GM19397 (cell line): Measurements from ENCODE around the gene VPS41.

Source experiments
- ATAC-seq: cut with Tn5 transposase; IDR thresholded peaks from one replicate; pipeline ENCODE4 v1.9.1; 2021; ENCODE audit warnings: mild to moderate bottlenecking, moderate library complexity; ENCODE audit not compliant: unreplicated experiment

VPS41 gene

DNA sequence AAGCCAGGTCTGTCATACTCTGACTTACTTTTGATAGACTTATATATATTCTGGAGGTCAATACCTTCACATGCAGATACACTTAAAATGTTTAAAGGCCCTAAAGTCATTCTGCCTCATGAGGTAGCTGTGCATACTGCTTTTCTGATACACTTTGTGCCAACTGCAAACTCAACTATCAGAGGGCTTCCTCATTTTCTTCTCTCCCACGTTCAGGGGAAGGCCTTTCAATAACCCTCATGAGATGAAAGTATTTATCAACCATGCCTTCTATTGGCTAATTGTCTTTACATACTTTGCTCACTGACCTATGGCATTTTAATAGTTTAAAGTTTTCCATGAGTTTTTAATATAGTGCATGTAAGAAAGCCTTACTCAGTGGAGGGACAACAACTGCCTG is 165.1 kb downstream of the VPS41 start:
- no peak for ATAC-seq

DNA sequence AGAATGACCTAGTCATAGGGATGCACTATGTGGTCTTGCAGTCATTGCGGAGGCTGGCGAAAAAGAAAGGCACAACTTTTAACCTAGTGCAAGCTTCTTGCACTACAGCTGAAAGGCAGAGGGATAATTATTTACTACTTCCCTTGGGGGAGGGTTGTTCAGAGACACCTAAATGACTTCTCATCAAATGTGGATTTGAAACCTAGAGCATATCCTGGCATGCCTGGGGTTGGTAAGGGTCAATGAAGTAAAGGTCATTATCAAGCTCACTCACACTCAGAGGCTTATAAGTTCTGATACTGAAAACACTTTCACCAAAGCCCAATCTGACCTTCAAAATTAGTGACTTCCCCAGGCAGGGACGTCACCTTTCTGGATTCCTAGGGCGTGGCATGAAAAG is 168.9 kb downstream of the VPS41 start:
- ATAC-seq = no peak

DNA sequence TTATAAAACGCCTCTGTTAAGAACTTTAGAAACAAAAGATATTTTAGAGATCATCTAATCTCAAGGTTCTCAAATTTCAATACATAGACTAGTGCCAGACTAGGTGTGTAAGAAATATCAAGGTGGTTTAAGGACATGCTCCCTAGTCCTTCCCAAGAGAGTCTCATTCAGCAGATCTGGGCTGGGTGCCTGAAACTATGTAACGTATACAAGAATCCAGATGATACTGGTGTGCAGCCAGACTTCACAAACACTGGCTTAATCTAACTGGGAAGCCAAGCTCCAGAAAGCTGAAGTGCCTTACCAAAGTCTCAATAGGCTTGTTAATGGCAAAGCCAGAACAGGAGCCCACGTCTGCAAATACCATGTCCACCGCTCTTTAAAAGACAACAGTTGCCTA is 172.9 kb downstream of the VPS41 start:
- no peak for ATAC-seq

DNA sequence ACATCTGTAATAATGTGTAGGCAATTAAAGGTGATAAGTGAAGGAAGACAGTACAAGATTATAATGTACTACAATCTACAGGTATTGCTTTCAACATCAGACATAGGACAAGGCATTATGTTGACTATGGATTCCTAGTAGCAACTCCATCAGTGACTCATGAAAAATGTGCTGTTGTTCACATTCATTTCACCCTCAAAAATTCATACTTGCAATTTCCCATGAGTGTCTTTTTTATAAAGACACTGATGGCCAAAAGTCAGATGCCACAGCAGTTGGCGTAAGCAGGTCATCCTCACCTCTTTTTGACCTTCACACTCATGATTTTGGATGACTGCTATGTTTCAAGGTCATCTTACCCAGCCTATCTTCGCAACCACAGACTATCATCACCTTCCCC is 177.8 kb downstream of the VPS41 start:
- no peak for ATAC-seq

DNA sequence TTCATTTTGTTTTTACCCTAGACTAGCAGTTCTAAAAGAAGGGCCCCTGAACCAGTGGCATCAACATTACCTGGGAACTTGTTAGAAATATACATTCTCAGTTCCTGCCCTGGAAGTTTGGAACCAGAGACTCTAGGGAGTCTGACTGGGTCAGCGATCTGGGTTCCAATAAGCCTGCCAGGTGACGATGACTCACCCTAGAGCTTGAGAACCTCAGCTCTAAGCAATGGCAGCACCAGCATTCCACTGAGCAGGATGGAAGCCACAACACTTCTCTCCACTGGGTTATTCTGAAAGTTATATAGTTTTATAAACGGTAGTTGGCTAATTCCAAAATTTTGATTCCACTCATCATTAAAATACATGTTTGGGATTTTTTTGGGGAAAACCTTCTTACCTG is 180.8 kb downstream of the VPS41 start:
- ATAC-seq = no peak

DNA sequence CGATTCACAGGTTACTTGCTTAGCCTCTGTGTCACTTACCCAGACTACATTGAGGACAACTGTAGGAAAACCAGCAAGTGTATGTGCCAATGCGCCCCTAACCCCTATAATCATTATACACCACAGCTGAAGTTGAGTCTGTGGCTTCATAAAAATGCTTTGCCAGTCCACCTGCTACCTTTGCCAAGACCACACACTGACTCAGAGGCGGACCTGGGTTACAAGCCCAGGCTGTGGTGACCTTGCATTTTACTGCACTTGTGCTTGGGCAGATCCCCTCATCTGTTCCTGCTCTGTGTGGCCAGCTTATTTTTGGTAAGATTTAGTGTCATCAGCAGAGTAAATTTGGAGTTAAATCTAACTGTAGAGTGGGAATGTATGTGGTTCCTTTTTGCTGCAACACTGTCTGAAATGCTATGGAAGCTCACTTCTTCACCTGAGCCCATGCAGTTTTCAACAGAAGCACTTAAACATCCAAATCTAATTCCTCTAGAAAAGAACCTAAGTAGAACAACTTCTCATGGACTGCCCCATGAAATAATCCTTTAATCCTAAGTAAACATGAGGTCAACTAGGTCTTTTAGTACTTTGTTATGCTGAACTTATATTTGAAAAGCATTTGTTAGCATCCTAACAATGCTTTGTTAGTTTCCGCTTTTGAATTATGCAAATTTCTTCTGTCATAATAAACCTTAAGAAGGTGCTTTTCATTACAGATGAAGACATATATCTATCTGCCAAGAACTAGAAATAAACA is 181.6 kb downstream of the VPS41 start:
- no peak for ATAC-seq

DNA sequence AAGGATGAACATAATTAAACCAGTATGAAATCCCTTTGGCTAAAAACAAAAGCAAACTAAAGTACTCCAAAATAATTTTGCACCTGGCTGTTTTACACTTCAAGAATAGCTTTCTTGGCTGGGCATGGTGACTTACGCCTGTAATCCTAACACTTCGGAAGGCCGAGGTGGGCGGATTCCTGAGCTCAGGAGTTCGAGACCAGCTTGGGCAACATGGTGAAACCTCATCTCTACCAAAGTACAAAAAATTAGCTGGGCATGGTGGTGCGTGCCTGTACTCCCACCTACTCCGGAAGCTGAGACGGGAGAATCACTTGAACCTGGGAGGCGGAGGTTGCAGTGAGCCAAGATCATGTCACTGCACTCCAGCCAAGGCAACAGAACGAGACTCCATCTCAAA is 185.7 kb downstream of the VPS41 start:
- ATAC-seq = no peak

DNA sequence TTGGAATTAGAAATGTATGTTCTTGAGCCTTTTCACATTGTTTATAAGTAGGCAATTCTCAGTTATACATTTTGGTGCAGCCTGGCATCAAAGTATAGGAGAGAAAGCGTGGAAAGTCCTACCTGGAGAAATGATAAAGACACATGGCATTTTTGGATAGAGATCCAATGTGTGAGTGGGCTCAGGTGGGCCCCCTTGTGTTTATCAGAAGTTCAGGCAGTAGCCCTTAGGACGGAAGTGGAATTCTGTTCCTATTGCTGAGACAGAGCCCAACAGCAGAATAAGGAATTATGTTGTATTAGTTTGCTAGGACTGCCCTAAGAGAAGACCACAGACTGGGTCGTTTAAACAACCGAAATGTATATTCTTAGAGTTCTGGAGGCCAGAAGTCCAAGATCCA is 192.6 kb downstream of the VPS41 start:
- no peak for ATAC-seq

DNA sequence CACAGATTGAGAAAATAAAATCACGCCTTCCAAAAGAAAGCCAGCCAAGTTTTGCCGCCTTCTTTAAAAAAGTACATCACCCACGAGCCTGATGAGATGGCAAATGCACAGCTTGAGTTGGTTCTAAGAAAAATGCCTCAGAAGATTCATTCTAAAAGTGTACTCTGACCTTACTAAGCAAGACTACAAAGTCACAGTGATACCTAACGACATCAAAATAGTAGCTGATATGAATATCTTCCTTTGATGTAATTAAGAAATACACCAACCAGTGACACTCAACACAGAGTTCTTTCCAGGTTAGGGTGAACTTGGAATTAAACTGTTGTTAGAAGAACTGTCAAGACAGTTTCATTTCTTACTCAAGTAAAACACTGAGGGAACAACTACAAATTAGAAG is 199.9 kb downstream of the VPS41 start:
- no peak for ATAC-seq

DNA sequence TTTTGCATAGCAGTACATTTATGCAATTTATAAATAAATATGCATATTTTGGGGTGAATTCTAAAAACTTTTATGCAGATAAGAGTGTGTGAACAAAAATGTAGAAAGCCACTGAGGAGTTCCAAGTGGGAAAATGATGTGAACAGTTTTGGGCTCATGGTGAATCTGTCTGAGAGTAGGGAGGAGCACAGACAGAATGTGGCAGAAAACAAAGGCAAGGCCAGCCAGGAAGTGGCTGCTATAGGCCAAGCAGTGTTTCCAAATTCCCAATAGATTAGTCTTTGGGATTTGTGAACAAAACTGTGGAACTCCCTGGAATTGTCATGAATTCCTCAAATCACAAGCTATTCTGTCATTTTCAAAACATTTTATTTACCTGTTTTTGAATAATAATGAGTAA is 204.2 kb downstream of the VPS41 start:
- ATAC-seq = no peak

DNA sequence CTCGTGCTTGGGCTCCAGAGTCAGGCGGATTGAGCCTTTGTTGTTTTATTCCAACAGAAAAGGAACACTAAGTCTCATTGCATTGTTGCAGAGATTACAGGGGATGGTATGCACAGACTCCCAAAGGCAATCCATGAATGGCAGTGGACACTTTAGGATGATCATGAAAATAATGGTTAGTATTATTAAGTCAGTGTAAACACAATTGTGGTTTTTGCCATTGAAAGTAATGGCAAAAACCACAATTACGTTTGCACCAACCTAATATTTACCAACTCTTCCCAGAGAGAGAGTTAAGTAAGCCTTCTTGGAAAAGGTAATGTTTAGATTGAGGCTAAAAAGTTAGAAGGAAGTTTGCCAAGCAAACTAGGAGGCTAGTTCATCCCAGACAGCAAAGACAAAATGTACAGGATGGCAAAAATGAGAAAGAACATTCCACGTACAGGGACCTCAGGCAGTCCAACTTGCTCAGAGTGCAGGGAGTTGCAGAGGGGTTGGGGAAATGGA is 204.9 kb downstream of the VPS41 start:
- ATAC-seq = no peak

DNA sequence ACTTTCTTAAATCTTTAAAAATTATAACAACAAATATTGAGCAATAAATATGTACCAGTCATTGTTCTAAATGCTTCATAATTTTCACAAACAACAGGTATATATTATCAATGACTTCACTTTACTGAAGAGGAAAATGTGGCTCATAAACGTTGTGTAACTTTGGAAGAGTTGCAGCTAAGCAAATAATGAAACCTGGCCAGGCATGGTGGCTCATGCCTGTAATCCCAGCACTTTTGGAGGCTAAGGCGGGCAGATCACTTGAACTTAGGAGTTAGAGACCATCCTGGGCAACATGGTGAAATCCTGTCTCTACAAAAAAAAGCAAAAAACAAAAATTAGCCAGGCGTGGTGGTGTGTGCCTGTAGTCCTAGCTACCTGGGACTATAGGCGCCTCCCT is 205.9 kb downstream of the VPS41 start:
- no peak for ATAC-seq

DNA sequence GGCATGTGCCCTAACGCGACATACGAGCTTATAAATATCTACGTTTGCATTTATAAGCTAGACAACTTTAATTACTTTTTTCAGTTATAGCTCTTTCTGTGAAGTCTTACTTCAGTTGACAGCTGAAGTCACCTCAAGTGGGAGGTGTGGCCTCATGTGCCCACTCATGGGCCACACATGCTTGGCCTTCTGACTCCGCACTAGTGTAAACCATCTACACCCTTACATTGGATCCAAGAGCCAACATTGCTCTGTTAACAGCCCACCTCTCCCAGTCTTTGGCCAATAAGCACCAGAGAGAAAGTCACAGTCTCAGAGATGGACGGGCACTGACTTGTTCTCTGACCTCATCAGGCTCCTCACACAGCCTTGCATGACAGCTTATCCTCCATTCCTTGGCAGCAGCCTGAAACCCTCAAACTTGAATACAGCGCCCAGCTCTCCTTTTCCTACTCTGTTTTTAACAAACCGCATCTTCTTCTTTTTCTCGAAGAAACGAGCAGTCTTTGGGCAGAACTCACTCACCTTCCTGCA is 206.9 kb downstream of the VPS41 start:
- ATAC-seq = no peak

DNA sequence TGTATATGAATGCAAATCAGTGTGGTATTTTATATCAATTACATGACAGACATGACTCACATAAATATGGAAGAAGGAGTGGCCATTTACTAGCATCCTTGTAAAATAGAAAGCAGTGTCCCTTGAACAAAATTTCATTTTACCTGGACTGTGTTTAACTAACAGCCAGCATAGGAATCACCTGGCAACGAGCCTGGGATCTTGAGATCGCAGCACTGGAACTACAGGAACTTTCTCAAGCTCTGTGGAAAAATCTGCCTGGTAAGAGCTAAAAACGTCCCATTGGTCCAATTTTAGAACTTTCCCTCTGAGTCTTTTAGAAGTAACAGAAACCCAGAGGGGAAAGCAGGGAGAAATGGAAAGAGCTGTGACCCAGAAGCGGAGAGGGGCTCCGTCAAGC is 208.9 kb downstream of the VPS41 start:
- no peak for ATAC-seq

DNA sequence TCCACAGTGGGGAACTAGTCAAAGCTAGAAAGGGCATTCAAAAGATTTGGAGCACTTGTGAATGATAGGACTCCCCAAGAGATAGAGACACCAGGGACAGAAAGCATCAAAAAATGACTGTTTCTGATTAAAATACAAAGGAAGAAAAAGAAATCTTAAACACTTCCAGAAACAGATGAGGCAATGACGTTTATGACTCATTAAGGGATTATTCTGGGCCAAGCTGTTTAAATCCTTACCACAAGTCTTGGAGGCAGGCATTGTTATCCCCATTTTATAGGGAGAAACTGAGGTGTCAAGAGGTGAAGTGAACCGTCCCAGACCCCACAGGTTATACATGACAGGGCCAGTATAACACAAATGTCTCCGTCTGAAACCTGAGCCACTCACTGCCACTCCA is 209.5 kb downstream of the VPS41 start:
- ATAC-seq = no peak

DNA sequence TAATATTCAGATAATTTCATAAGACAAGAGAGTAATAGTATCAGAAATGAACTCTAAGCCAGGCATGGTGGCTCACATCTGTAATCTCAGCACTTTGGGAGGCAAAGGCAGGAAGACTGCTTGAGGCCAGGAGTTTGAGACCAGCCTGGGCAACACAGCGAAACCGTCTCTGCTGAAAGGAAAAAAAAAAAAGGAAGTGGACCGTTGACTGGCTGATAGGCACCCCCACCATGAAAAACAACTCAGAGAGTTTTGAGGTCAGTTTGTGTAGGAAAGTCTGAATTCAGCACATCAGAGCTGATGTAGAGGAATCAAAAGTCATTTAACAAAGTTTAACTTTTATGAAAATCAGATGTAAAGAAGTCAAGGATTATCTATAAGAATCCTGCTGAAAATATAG is 214.7 kb downstream of the VPS41 start:
- ATAC-seq = no peak

DNA sequence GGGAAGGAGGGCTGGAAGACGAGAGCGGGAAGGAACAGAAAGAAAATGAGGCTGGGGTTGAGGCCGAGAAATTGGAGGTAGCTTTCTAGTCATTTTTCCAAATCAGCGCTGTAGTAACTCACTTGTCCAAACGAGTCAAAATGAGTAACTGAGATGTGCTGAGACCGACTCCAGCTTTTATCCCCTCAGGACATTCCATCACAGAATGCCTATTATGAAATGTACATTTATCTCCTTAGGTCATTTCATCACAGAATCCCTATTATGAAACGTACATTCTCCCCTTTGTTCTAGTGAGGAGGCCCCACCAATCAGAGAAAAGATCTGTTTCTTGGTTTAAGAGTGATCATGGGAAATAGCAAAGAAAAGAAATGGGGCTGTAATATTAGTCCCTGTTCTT is 222.1 kb downstream of the VPS41 start:
- no peak for ATAC-seq

DNA sequence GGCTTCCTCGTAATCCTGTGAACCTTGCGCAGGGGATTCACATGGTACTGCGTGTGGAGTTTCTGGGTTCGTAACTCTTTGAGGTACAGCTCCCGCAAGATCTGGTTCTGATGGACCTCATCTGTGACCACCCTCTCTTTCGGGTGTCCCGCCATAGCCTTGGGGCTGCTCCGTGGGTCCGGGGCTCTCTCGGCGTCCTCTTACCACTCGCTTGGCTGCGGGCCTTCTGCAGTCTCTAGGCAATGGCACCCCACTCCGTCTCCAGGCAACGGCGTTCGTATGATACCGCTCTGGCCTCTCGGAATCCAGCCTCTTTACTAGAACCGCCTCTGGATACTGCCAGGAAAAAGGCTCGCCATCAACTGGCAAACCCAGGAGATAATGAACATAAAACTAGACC is 223.1 kb downstream of the VPS41 start:
- ATAC-seq = no peak

DNA sequence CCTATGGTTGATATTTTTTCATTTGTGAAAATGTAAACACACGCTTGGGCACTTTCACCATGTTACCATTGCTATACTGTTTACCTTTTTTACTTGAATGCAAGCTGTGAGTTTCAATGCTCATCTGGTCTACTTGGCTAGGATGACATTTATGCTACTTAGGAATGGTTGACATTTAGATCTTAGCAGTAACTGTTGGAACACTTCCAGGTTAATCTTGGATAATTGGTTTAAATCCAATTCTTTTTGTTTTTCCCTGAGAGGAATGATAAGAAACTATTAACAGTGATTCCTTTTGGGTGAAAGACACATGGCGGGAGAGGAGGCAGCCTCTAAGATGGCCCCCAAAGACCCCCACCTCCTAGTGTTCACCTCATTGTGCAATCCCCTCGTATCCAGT is 226.4 kb downstream of the VPS41 start:
- no peak for ATAC-seq

DNA sequence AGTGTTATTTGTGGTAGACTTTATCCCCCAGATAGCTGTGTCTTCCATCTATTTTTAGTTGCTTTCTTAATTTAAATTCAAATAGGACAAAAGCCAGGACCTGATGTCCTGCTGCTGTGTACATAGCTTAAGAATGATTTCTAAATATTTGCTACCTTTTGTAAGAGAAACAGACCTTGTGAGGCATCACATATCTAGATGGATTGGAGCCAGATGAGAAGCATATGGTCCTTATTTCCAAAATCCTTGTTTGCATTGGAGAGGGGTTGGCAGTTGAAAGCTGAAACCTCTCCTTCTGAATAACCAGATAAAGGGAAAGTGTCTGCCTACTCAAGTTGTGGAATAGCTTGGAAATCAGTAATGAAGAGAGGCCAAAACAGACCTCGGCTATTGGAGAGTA is 227.1 kb downstream of the VPS41 start:
- ATAC-seq = no peak

DNA sequence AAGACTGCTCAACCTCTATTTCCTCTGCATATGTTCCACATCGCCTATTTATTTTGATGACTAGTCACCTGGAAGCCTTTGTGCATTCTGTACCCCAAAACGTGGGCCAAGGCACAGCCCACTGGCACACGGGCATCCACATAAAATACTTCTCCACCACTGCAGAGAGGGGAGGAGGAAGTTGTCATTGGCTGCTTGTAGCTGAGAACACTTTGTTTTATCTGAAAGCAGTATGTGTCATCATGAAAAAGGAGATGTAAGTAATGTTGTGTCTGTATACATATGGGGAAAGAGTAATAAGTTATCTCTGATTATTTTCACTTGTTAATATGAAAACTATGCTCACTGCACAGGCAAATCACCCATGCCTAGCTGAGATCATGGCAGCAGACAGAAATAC is 229.6 kb downstream of the VPS41 start:
- no peak for ATAC-seq

DNA sequence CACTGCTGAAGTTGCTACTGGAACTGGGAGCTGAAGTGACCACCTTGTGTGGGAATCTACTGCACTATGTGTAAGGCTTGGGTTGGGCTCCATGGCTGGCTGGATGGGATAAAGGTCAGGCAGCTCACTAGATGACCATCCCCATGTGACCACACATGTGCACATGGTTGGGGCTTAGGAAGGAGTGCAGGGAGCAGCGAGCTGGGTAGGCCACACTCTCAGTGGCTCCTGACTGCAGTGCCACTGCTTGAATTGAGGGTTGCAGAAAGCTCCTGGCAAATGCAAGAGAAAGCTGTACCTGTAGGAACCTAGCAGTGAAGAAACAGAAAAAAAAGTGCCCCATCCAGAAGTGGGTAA is 230.3 kb downstream of the VPS41 start:
- no peak for ATAC-seq
